HuH-7.5 (cell line): ENCODE measurements around the gene C7orf25.
"Not testable (repeated sequence)": the region's sequence is repeated elsewhere in the genome, so short reads cannot be mapped to it uniquely, and the experiment has no call there.

Source experiments
- DNase-seq: peaks from one replicate; pipeline ENCODE4 v3.0.0; 2011; ENCODE audit warnings: low spot score

C7orf25 gene

GRCh38 chr7:42929449-42929848 lies 17.6 kb upstream of the C7orf25 start:
- no peak for DNase-seq

- no peak for DNase-seq
These were observed 16.9 kb upstream of the C7orf25 start for GRCh38 chr7:42928754-42929153.

GRCh38 chr7:42926204-42926603 lies 14.3 kb upstream of the C7orf25 start:
- no peak for DNase-seq

DNA sequence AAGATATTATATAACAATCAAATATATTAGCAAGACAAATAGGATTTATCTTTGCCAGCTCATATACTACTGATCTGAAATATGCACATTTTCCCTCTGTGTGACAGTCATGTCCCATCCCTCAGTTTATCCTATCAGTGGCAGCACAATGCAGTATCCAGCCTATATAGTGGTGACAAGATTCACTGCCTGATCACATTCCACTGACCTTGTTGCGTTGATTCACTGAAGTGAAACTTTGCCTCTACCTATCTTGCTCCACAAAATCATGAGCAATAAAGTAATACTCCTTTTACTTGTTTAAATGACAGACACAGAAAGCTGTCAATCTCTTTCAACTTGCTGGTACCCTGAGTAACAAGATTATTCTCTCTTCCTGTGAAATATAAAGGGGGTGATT lies 13.8 kb upstream of the C7orf25 start:
- no peak for DNase-seq

DNA sequence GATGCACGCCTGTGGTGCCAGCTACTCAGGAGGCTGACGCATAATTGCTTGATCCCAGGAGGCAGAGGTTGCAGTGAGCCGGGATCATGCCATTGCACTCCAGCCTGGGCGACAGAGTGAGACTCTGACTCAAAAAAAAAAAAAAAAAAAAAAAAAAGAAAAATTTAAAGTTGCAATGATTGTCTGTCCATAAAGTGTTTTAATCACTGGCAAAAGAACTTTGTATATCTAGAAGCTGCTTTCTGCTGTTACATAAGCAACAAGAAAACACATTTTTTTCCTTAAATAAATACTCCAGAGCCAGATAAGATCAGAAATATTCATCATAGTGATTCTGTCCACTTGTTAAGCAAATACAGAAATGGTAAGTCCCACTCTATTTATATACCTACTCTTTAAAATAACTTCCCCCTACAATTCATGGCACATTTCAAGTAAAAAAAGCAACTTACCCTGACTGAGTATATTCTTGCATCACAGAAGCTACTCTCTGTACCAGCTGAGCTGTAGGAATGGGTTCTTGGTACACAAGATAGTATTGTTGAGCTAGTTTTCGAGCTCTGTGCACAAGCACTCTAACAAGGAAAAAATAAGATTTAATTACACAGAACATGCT lies 12.5 kb upstream of the C7orf25 start:
- no peak for DNase-seq

DNA sequence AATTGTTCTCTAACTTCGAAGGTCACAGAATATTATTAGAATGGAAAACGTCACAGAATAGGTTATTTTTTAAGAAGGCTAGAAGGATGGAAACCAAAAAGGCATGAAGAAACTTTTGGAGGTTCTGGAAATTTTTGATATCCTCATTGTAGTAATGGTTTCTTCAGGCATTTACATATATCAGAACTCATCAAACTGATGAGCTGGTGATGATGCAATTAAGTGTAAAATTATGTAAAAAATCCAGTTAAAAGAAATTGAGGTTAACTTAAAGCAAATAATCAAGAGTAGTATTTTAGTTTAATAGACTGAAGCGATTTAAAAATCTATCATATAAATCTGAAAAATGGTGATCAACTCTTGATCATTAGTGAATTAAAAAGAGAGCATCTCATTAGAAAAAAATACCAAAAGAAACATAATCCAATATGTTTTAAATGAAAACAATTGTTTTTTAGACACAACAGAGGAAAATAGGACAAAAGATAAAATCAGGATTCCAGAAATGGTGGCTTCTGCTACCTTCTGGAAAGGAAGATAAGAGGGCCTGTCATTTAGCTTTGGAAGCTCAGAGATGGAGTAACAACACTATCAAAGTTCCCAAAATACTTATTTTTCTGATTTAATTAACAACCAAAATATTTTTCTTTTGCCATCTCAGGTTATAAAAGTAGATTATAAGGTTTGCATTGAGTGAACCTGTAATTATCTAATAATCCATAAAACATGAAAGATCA lies 10.3 kb upstream of the C7orf25 start:
- DNase-seq = no peak

GRCh38 chr7:42915356-42915755 lies 3.5 kb upstream of the C7orf25 start:
- no peak for DNase-seq

DNA sequence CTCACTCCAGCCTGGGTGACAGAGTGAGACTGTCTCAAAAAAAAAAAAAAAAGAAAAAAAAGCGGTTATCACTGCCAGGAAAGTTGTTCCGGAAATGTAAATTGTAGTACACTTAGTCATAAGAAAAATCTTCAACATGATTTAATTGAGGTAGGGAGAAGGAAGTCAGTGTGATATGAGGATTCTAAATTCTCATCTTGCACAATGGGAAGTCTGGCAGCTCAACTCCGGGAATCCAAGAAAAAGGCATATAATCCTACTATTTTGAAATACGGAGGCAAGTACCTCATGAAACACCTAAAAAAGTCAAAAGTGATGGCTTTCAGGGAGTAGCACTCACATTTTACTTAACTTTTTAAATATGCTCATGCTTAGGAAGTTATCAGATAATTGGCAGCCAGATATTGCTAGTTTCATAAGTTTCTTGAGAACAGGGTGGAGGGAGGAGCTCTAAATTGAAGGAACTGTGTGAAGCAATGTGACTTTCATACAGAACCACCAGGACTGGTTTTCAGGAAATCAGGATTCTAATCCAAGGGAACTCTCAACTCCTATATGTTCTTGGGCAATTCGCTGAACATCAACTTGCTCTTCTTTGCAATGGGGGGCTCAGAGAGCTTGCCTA lies 2.7 kb upstream of the C7orf25 start:
- no peak for DNase-seq

DNA sequence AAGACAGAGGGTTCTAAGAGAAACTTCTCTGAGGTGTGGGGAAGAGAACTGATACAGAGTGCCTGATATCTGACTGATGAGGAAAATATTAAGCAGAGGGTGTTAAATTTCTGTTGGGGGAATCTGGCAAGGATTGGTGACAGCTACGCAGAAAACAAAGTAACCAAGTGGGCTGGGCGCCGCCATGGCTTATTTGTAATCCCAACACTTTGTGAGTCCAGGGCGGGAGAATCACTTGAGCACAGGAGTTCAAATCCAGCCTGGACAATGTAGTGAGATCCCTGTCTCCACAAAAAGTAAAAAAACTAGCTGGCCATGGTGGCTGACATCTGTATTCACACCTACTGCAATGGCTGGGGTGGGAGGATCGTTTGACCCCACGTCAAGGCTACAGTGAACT lies 2.1 kb upstream of the C7orf25 start:
- no peak for DNase-seq

GRCh38 chr7:42913591-42913990 lies 1.7 kb upstream of the C7orf25 start:
- DNase-seq = no peak

DNA sequence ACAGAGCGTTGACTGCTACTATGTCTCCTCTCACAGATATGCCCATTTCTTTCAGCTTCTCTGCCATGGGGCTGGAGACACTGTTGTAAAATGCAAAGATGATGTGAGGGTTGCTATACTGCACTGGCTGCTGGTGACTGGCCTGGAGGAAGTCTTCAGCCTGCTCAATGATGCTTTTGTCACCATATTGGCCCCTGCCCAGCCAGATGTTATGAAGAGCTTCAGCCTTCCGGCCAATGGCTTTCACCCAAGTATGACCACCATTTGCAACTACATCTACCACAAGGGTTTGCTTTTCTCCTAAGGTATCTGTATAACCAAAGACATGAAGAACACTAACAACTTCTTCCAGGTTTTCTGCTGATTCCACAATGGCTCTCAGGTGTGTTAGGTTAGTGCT lies 1.6 kb downstream of the C7orf25 start:
- no peak for DNase-seq

GRCh38 chr7:42907316-42907715 lies 4.6 kb downstream of the C7orf25 start:
- DNase-seq = no peak

DNA sequence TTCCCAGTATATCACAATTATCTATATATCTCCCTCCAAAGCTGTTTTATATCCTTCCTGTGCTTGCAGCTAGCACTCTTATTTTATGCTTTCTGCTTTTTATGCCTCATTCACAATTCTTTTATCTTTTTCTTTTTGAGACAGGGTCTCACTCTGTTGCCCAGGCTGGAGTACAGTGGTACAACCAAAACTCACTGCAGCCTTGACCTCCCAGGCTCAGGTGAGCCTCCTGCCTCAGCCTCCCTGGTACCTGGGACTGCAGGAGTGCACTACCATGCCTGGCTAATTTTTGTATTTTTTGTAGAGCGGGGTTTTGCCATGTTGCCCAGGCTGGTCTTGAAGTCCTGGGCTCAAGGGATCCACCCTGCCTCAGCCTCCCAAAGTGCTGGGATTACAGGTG lies 5.7 kb downstream of the C7orf25 start:
- DNase-seq = no peak

- DNase-seq = no peak
These were observed 9.5 kb downstream of the C7orf25 start for GRCh38 chr7:42902331-42902730.

DNA sequence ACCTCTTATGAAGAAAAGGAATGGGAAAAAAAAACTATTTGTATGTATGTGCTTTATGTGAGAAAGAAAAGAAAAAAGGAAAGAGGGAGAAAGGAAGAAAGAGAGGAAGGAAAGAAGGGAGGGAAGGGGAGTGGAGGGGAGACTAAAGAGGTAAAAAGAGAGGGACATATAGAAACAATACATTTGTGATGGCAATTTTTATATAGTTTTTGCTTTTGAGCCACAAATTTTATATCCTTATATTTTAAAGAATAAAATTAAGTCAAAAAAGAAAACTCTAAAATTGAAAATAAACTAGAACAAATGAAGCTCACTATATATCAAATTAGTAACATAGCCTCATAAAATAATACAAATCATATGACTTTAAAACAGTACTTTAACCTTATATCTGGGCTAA lies 11.0 kb downstream of the C7orf25 start:
- no peak for DNase-seq

- no peak for DNase-seq
These were observed 18.3 kb downstream of the C7orf25 start for GRCh38 chr7:42893346-42894240.

DNA sequence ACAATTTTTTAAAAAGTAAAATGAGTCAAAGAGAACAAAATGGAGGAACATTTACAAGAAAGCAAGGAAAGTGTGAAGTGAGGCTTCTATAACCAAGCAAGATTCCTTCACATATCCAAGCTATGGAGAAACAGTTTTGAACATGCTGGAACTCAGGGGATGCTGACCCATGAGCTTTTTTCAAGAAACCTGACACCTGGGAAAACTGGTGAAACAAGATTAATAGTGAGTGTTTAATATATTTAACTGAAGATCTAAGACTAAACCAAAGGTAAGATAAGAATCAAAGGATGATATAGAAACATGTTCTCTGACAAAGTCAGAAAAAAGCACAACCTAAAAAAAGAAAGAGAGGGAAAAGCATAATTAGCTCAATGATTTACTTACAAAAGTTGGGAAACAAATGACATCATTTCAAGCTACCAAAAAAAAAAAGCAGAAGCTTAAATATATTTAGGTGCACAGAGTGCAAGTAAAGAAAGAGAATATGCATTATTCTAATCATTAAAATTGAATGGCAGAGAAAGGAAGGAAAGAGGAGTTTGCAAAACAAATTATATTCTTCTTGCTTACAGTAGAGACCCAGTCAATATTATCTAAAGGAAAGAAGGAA lies 24.9 kb downstream of the C7orf25 start:
- no peak for DNase-seq

GRCh38 chr7:42886129-42886528 lies 25.7 kb downstream of the C7orf25 start:
- DNase-seq = no peak

GRCh38 chr7:42885183-42885582 lies 26.7 kb downstream of the C7orf25 start:
- DNase-seq = not testable (repeated sequence)

DNA sequence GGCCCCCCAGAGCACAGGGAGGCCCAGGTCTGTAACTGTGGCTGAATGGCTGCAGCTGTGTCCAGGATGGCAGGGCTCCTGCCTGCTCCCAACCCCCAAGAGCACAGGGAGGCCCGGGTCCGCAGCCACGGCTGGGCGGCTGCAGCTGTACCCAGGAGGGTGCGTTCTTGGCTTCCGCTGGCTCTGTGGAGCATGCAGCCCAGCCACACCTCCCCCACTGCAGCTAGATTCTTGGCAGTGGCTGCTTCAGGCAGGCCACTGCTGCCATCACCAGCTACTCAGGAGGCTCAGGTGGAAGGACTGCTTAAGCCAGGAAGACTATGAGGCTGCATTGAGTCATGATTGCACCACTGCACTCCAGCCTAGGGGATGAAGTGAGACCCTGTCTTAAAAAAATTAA lies 27.9 kb downstream of the C7orf25 start:
- no peak for DNase-seq

DNA sequence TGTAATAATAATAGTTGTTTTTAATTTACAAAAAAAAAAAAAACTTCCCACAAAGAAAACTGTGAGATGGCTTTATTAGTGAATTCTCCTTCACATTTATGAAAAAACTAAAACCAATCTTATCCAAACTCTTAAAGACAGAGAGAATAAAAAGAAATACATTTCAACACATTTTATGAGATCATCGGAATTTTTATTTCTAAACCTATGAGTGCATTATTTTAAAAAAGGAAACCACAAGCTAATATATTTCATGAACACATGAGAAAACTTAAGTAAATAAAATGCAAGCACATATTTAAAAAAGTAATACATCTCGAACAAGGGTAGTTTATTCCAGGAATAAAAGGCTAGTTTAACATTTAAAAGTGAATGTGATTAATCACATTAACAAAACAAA lies 31.5 kb downstream of the C7orf25 start:
- no peak for DNase-seq

GRCh38 chr7:42878303-42878702 lies 33.6 kb downstream of the C7orf25 start:
- no peak for DNase-seq
